Measurements from ENCODE around the gene B3GALT5. TPM values are rescaled to one million over a fixed set of nuclear protein-coding genes. Genes with fewer than 3 reads are reported as not detected.

Gene B3GALT5
- polyA plus RNA-seq, 2 of the 4 experiments (the other 2 are of a cell fraction), result 0.39 to 0.52 TPM

GRCh38 chr21:39628385-39628784 is 15.6 kb downstream of the B3GALT5 start:
- TF ChIP-seq POLR2A (IDR thresholded peaks at IDR 0.05; ENCODE audit: low read length), result no peak
- TF ChIP-seq EHMT2 (IDR thresholded peaks at IDR 0.05; ENCODE audit: low read depth), result no peak
- TF ChIP-seq ZSCAN20 (CRISPR knock-in tag; IDR thresholded peaks at IDR 0.05), result no peak
- TF ChIP-seq RNF2 (IDR thresholded peaks at IDR 0.05; ENCODE audit: borderline replicate concordance, low read depth), result no peak
- no peak for TF ChIP-seq CHD4 (IDR thresholded peaks at IDR 0.05; ENCODE audit: borderline replicate concordance)
- no peak for TF ChIP-seq ESRRA (IDR thresholded peaks at IDR 0.05; ENCODE audit: borderline replicate concordance, low read length)
- TF ChIP-seq SREBF2 (IDR thresholded peaks at IDR 0.05), result no peak
- no peak for TF ChIP-seq JUN (IDR thresholded peaks at IDR 0.05)
- TF ChIP-seq TP53 (CRISPR knock-in tag; IDR thresholded peaks at IDR 0.05), result no peak
- no peak overlapping the region for H3K4me3 ChIP-seq
- FAIRE-seq (no peak), ATAC-seq (no peak), DNase-seq (ENCODE audit: low read depth in 1 of 2, low spot score in 1 of 2) (no peak)
- peaks cover 5% of the 10 kb centered on the region; the same call in 1 of the 3 replicates for H3K9me3 ChIP-seq
- peaks cover 37% of the 10 kb centered on the region for H3K4me1 ChIP-seq
- peak overlapping the region in 1 of 2 experiments; percentile 43; a peak in 1 of 6 replicates for H3K27ac ChIP-seq
- H3K4me2 ChIP-seq, result no peak overlapping the region
- WGBS (ENCODE audit: missing lambda C conversion rate), result 86% methylated on average over 8 of the region's 8 CpGs
- CTCF ChIA-PET, result no interaction called here
- POLR2A ChIA-PET, result no interaction called here

GRCh38 chr21:39630191-39630591 is 17.5 kb downstream of the B3GALT5 start:
- no peak overlapping the region for H3K4me3 ChIP-seq
- no peaks in the 10 kb centered on the region for H3K9me3 ChIP-seq
- ChIA-PET CTCF (interaction anchor here (0.9 to 2.6 kb wide), 7 partner anchors 9 to 126 kb away, joined by 3 to 12 read pairs (median 3); no protein-coding TSS in a partner anchor), POLR2A (no interaction called here)
- WGBS (ENCODE audit: missing lambda C conversion rate), result 9% methylated on average over 8 of the region's 8 CpGs
- peaks cover 49% of the 10 kb centered on the region for H3K4me1 ChIP-seq
- peak overlapping the region; percentile 56 for H3K4me2 ChIP-seq
- ATAC-seq (peak in 1 of 2 experiments; percentile 30; a peak in 1 of 6 replicates), FAIRE-seq (no peak), DNase-seq (ENCODE audit: low read depth in 1 of 2, low spot score in 1 of 2) (peak; percentile 14 to 25)
- TF ChIP-seq HES2 (IDR thresholded peaks at IDR 0.05), result no peak
- TF ChIP-seq FOSL2 (IDR thresholded peaks at IDR 0.05), result 0 out of 2 replicates have a peak, but pooled peaks have one; percentile 12
- no peak for TF ChIP-seq FOSL2 (CRISPR knock-in tag; IDR thresholded peaks at IDR 0.05)
- peak overlapping the region; percentile 87 to 94 for H3K27ac ChIP-seq

- peak overlapping the region; percentile 56 for H3K4me2 ChIP-seq
- ATAC-seq, result no peak
- H3K9me3 ChIP-seq, result no peaks in the 10 kb centered on the region
- H3K4me1 ChIP-seq, result peaks cover 49% of the 10 kb centered on the region
- CTCF ChIA-PET, result interaction anchor here (0.7 to 2.6 kb wide), 11 partner anchors 10 to 187 kb away, joined by 3 to 12 read pairs (median 3); no protein-coding TSS in a partner anchor
- TF ChIP-seq CTCF (IDR thresholded peaks at IDR 0.05) (peak; percentile 38; the same call in 1 of the 3 replicates), MYC (IDR thresholded peaks at IDR 0.05; ENCODE audit: borderline replicate concordance, low read length) (no peak), BCL3 (IDR thresholded peaks at IDR 0.05) (no peak), SMC3 (IDR thresholded peaks at IDR 0.05) (peak; percentile 33; the same call in 2 of the 3 replicates), SREBF2 (IDR thresholded peaks at IDR 0.05) (no peak), RAD21 (conservative IDR thresholded peaks at IDR 0.05 in 1 of 2, IDR thresholded peaks at IDR 0.05 in 1 of 2) (peak; percentile 31 to 50), PBX3 (IDR thresholded peaks at IDR 0.05) (no peak)
- DNase-seq (ENCODE audit: low read depth in 1 of 2, low spot score in 1 of 2), result peak in 1 of 2 experiments; percentile 26
- POLR2A ChIA-PET, result no interaction called here
- H3K27ac ChIP-seq, result peak overlapping the region; percentile 87 to 94
- no peak for FAIRE-seq
- 4% methylated on average over 2 of the region's 2 CpGs for WGBS (ENCODE audit: missing lambda C conversion rate)
- H3K4me3 ChIP-seq, result no peak overlapping the region
Measured at GRCh38 chr21:39630827-39631226, 18.1 kb downstream of the B3GALT5 start.
